ENCODE data around the gene PSME3IP1.
"Not testable (repeated sequence)": the region's sequence is repeated elsewhere in the genome, so short reads cannot be mapped to it uniquely, and the experiment has no call there.

DNA sequence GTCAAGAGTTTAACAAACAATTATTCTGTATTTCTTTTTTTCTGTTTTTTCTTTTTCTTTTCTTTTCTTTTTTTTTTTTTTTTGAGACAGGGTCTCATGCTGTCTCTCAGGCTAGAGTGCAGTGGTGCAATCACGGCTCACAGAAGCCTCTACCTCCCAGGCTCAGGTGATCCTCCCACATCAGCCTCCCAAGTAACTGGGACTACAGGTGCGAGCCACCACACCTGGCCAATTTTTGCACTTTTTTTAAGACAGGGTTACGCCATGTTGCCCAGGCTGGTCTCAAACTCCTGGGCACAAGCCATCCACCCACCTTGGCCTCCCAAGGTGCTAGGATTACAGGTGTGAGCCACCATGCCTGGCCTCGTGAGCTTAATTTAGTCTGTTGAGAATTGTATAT, 3.7 kb upstream of the PSME3IP1 start:
- not testable (repeated sequence) for TF ChIP-seq ZNF561 (tag by site-specific recombination; IDR thresholded peaks at IDR 0.05; ENCODE audit: borderline replicate concordance); ZSCAN30 (tag by site-specific recombination; IDR thresholded peaks at IDR 0.05); ZNF174 (tag by site-specific recombination; IDR thresholded peaks at IDR 0.05); MYNN (tag by site-specific recombination; IDR thresholded peaks at IDR 0.05; ENCODE audit: borderline replicate concordance); ZNF274 (IDR thresholded peaks at IDR 0.05; ENCODE audit: low read length); ZNF274 (tag by site-specific recombination; IDR thresholded peaks at IDR 0.05; ENCODE audit: borderline replicate concordance); ZBTB20 (tag by site-specific recombination; IDR thresholded peaks at IDR 0.05)
- TF ChIP-seq, protein P1, sequence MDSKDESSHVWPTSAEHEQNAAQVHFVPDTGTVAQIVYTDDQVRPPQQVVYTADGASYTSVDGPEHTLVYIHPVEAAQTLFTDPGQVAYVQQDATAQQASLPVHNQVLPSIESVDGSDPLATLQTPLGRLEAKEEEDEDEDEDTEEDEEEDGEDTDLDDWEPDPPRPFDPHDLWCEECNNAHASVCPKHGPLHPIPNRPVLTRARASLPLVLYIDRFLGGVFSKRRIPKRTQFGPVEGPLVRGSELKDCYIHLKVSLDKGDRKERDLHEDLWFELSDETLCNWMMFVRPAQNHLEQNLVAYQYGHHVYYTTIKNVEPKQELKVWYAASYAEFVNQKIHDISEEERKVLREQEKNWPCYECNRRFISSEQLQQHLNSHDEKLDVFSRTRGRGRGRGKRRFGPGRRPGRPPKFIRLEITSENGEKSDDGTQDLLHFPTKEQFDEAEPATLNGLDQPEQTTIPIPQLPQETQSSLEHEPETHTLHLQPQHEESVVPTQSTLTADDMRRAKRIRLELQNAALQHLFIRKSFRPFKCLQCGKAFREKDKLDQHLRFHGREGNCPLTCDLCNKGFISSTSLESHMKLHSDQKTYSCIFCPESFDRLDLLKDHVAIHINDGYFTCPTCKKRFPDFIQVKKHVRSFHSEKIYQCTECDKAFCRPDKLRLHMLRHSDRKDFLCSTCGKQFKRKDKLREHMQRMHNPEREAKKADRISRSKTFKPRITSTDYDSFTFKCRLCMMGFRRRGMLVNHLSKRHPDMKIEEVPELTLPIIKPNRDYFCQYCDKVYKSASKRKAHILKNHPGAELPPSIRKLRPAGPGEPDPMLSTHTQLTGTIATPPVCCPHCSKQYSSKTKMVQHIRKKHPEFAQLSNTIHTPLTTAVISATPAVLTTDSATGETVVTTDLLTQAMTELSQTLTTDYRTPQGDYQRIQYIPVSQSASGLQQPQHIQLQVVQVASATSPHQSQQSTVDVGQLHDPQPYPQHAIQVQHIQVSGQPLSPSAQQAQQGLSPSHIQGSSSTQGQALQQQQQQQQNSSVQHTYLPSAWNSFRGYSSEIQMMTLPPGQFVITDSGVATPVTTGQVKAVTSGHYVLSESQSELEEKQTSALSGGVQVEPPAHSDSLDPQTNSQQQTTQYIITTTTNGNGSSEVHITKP (tag by site-specific recombination; IDR thresholded peaks at IDR 0.05), result not testable (repeated sequence)
- TF ChIP-seq, protein P2, sequence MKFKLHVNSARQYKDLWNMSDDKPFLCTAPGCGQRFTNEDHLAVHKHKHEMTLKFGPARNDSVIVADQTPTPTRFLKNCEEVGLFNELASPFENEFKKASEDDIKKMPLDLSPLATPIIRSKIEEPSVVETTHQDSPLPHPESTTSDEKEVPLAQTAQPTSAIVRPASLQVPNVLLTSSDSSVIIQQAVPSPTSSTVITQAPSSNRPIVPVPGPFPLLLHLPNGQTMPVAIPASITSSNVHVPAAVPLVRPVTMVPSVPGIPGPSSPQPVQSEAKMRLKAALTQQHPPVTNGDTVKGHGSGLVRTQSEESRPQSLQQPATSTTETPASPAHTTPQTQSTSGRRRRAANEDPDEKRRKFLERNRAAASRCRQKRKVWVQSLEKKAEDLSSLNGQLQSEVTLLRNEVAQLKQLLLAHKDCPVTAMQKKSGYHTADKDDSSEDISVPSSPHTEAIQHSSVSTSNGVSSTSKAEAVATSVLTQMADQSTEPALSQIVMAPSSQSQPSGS (tag by site-specific recombination; IDR thresholded peaks at IDR 0.05; ENCODE audit: low read depth), result not testable (repeated sequence)
- TF ChIP-seq, protein P3, sequence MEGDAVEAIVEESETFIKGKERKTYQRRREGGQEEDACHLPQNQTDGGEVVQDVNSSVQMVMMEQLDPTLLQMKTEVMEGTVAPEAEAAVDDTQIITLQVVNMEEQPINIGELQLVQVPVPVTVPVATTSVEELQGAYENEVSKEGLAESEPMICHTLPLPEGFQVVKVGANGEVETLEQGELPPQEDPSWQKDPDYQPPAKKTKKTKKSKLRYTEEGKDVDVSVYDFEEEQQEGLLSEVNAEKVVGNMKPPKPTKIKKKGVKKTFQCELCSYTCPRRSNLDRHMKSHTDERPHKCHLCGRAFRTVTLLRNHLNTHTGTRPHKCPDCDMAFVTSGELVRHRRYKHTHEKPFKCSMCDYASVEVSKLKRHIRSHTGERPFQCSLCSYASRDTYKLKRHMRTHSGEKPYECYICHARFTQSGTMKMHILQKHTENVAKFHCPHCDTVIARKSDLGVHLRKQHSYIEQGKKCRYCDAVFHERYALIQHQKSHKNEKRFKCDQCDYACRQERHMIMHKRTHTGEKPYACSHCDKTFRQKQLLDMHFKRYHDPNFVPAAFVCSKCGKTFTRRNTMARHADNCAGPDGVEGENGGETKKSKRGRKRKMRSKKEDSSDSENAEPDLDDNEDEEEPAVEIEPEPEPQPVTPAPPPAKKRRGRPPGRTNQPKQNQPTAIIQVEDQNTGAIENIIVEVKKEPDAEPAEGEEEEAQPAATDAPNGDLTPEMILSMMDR (tag by site-specific recombination; IDR thresholded peaks at IDR 0.05), result not testable (repeated sequence)

Data from HEK293 (cell line).